ENCODE data around the gene ANAPC5. TPM values are rescaled to one million over a fixed set of nuclear protein-coding genes. Genes with fewer than 3 reads are reported as not detected.

Gene ANAPC5
- total RNA-seq, result 148 and 168 TPM in 2 replicates

GRCh38 chr12:121351820-121352681 is at the start of gene ANAPC5:
Gene ANAPC5, minus strand, starts transcription at chr12:121352411. Its CDS starts 71 bp downstream, at chr12:121352340.

DNA sequence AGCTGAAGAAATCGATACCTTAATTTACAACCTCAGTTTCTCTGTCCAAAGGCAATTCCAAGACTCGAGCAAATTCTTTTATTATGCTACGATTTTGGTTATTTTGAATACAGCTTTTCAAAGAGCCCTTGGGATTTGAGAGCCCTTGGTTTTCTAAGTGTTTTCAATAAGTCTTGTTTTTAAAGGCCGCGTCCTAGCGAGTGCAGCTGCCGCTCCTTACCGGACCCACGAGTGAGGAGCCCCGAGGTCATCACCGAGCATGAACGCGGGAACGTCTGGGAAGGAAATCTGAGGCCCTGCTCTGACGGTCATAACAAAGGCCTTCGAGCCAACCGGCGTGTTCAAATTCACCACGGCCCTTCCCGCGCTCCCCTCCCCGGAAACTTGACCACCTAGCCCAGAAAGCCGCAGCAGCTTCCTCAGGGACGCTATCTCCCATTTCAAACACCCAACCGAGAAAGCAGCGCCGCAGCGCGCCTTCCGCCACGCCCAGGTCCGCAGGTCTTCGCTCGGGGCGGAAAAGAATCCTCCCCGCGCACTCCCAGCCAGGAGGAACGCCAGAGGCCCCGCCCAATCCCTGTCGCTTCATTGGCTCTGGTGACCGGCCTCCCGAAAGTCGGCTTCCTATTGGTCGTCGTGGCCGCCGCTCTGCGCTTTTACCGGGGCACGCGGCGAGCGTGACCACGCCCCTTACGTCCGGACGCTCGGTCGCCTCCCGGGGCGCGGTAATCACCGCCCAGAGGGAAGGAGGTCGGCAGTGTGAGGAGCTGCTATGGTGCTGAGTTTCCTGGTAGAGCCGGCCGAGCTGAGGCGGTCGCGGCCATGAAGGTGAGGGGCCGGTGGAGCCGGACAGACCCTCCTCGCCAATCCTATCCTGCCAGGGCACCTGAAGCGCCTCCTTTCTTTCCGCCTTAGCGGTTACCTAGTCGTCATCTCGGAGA is 47.5 kb upstream of the ANAPC5 start, which contains the start of gene RNF34:
RNF34 (plus strand) TSS at position 728 of the 941 bp plus-strand sequence; CDS start at position 823, 95 bp downstream.

DNA sequence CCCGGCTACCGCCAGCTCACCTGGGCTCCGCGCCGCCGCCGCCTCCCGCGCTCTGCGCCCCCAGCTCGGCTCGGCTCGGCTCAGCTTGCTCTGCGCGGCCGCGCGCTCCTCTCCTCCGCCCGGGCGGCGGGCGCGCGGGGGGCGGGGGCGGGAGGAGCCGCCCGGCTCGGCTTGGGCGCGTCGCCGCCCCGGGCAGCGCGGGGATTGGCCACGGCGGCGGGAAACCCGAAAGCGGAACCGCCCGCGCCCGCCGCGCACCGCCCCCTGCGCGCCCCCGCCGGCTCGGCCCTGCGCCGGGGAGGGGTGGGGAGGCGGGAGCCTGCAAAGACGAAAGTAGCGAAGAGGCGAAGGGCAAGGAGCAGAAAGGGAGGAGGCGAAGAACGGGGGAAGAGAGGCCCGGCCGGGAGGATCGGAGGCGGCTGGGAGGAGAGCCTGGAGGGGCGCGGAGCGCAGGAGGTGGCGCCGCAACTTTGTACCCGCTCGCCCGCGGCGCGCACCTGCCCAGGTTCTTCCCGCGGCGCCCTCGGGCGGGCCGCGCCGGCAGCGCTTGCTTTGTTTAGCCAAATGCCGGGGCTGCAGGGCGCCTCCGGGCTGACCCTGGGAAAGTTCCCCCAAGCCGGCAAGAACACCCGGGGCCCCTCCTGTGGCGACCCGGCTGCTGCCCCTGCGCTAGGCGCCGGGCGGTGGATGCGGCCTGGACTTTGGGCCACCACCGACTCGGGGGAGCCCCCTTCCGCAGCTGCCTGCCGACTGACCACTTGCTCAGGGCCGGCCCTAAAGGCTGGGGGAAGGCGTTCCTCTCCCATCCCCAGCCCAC is 55.4 kb downstream of the ANAPC5 start, which contains the start of gene CAMKK2:
CAMKK2 (minus strand) TSS at position 92 of the 817 bp plus-strand sequence. CDS start 22,183 bp downstream, outside the sequence.

Other genes with a start within 250 kb of the ANAPC5 start
- 2.5 and 5.7 TPM in 2 replicates for gene P2RX7, start 219.5 kb downstream of the ANAPC5 start, total RNA-seq
- 27.1 and 35.1 TPM in 2 replicates for gene P2RX4, start 142.3 kb downstream of the ANAPC5 start, total RNA-seq
- gene CAMKK2, start 55.7 kb downstream of the ANAPC5 start, total RNA-seq, result 18.3 and 21.2 TPM in 2 replicates
- 36.2 and 39.7 TPM in 2 replicates for gene RNF34, start 47.7 kb upstream of the ANAPC5 start, total RNA-seq
- gene KDM2B, start 228.6 kb upstream of the ANAPC5 start, total RNA-seq, result 24.0 and 25.9 TPM in 2 replicates

Data from articular chondrocyte of knee joint (primary cell).